KMS-11 (cell line): ENCODE results near the gene PRKCSH.
A peak's percentile ranks its signal among the peaks of the same experiment; 100 is the strongest.
"Not testable (repeated sequence)": the region's sequence is repeated elsewhere in the genome, so short reads cannot be mapped to it uniquely, and the experiment has no call there.

Source experiments
- H2AFZ ChIP-seq: fragments of 200-600 bp; sonication (generic); 2 replicates; pipeline ENCODE4 v1.6.1; 2016; ENCODE audit warnings: antibody characterized with exemption, mixed run types, low read depth
- H3K27ac ChIP-seq: fragments of 200-600 bp; sonication (generic); 2 replicates; pipeline ENCODE4 v1.6.1; 2016; ENCODE audit warnings: mild to moderate bottlenecking, mixed run types
- H3K27me3 ChIP-seq: fragments of 200-600 bp; sonication (generic); 2 replicates; pipeline ENCODE4 v1.6.1; 2017; ENCODE audit warnings: mild to moderate bottlenecking, low read depth, mixed run types, moderate library complexity; ENCODE audit not compliant: insufficient read depth
- H3K36me3 ChIP-seq: fragments of 200-600 bp; sonication (generic); 2 replicates; pipeline ENCODE4 v1.6.1; 2017; ENCODE audit warnings: mild to moderate bottlenecking, mixed run types; ENCODE audit not compliant: insufficient read depth
- H3K4me1 ChIP-seq: fragments of 200-600 bp; sonication (generic); 2 replicates; pipeline ENCODE4 v1.6.1; 2016; ENCODE audit warnings: mild to moderate bottlenecking, low read depth, mixed run types; ENCODE audit not compliant: poor library complexity, severe bottlenecking
- H3K4me2 ChIP-seq: fragments of 200-600 bp; sonication (generic); 2 replicates; pipeline ENCODE4 v1.7.0; 2016; ENCODE audit warnings: mild to moderate bottlenecking, mixed run types
- H3K4me3 ChIP-seq: fragments of 200-600 bp; sonication (generic); IDR thresholded peaks from 2 replicates; pipeline ENCODE4 v1.6.1; 2017; ENCODE audit warnings: low read depth, low read length, mixed read lengths; ENCODE audit not compliant: insufficient read depth
- H3K79me2 ChIP-seq: fragments of 200-600 bp; sonication (generic); 2 replicates; pipeline ENCODE4 v1.6.1; 2016; ENCODE audit warnings: low read depth, mixed run types; ENCODE audit not compliant: insufficient read depth
- H3K9ac ChIP-seq: fragments of 200-600 bp; sonication (generic); 2 replicates; pipeline ENCODE4 v1.6.1; 2016; ENCODE audit warnings: mild to moderate bottlenecking, mixed run types
- H4K20me1 ChIP-seq: fragments of 200-600 bp; sonication (generic); 2 replicates; pipeline ENCODE4 v1.6.1; 2016; ENCODE audit warnings: mild to moderate bottlenecking, mixed run types; ENCODE audit not compliant: insufficient read depth
- TF ChIP-seq, protein P1 (sequence below): fragments of 200-600 bp; sonication (generic); conservative IDR thresholded peaks from 2 replicates; pipeline ENCODE4 v1.6.1; 2017; ENCODE audit warnings: low read depth, mild to moderate bottlenecking, antibody characterized with exemption, low read length, moderate library complexity, mixed read lengths

PRKCSH gene

GRCh38 chr19:11451327-11451870 is 16.0 kb downstream of the PRKCSH start:
- H3K36me3 ChIP-seq = no peaks in the 10 kb centered on the region
- no peaks in the 10 kb centered on the region for H3K27me3 ChIP-seq
- no peak overlapping the region for H3K9ac ChIP-seq
- H3K27ac ChIP-seq = no peak overlapping the region
- H3K79me2 ChIP-seq = no peaks in the 10 kb centered on the region
- TF ChIP-seq, protein P1, sequence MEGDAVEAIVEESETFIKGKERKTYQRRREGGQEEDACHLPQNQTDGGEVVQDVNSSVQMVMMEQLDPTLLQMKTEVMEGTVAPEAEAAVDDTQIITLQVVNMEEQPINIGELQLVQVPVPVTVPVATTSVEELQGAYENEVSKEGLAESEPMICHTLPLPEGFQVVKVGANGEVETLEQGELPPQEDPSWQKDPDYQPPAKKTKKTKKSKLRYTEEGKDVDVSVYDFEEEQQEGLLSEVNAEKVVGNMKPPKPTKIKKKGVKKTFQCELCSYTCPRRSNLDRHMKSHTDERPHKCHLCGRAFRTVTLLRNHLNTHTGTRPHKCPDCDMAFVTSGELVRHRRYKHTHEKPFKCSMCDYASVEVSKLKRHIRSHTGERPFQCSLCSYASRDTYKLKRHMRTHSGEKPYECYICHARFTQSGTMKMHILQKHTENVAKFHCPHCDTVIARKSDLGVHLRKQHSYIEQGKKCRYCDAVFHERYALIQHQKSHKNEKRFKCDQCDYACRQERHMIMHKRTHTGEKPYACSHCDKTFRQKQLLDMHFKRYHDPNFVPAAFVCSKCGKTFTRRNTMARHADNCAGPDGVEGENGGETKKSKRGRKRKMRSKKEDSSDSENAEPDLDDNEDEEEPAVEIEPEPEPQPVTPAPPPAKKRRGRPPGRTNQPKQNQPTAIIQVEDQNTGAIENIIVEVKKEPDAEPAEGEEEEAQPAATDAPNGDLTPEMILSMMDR = no peak
- no peaks in the 10 kb centered on the region for H3K4me1 ChIP-seq
- no peak overlapping the region for H3K4me2 ChIP-seq
- no peak overlapping the region for H3K4me3 ChIP-seq
- H2AFZ ChIP-seq = no peak overlapping the region
- no peaks in the 10 kb centered on the region for H4K20me1 ChIP-seq

GRCh38 chr19:11451871-11452619 is 16.6 kb downstream of the PRKCSH start:
- Histone ChIP-seq H3K36me3 (no peaks in the 10 kb centered on the region), H3K9ac (no peak overlapping the region), H4K20me1 (no peaks in the 10 kb centered on the region), H2AFZ (no peak overlapping the region), H3K27ac (no peak overlapping the region), H3K4me3 (no peak overlapping the region), H3K27me3 (no peaks in the 10 kb centered on the region), H3K4me1 (no peaks in the 10 kb centered on the region), H3K4me2 (no peak overlapping the region), H3K79me2 (no peaks in the 10 kb centered on the region)
- TF ChIP-seq, protein P1 = no peak

GRCh38 chr19:11452620-11453310 is 17.3 kb downstream of the PRKCSH start:
- Histone ChIP-seq H3K4me3 (no peak overlapping the region), H2AFZ (no peak overlapping the region), H3K36me3 (no peaks in the 10 kb centered on the region), H3K27ac (no peak overlapping the region), H3K27me3 (no peaks in the 10 kb centered on the region; the same call in 1 of the 2 replicates), H3K4me1 (no peaks in the 10 kb centered on the region), H3K4me2 (no peak overlapping the region), H3K9ac (no peak overlapping the region), H3K79me2 (no peaks in the 10 kb centered on the region), H4K20me1 (no peaks in the 10 kb centered on the region)
- TF ChIP-seq, protein P1 = 0 out of 2 replicates have a peak, but pooled peaks have one; percentile 16

DNA sequence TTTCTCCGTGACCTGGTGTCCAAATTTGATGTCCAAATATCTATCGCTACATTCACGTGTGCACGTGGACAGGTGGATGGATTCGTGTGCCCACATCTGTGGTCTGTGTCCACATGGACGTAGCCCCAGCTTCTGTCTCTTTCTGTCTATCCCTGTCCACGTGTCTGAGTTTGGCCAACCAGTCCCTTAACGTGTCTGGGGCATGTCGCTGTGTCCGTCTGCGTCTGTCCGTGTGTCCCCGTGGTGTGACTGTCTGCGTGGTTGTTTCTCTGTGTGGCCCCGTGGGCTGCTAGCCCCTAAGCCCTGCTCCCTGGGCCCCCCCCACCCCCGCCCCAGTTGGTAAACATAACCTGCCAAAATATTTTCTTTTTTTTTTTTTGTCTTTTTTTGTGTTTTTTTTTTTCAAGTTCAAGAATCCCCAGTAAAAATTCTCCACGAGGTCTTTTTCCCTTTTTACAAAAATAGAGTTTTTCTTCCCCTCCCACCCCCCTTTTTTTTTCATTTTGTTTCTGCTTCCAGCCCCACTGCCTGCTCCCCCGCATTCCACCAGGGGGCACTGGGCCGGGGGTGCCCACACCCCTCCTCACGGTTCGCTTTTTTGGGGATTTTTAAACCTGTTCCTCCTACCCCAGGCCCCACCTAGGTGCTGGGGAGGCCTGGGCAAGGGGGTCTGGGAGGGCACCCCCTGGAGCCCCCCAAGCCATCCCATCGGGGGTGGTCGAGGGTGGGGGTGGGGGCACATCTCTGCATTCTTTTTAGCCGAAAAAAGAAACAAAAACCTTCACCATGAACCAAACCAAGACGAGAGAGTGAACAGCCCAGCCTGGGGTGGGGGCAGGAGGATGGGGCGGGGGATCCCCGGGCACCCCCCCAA is 18.3 kb downstream of the PRKCSH start:
- Histone ChIP-seq H3K4me3 (no peak overlapping the region), H2AFZ (no peak overlapping the region), H3K27me3 (no peaks in the 10 kb centered on the region; the same call in 1 of the 2 replicates), H3K79me2 (no peaks in the 10 kb centered on the region), H4K20me1 (no peaks in the 10 kb centered on the region), H3K4me1 (no peaks in the 10 kb centered on the region), H3K27ac (no peak overlapping the region), H3K36me3 (no peaks in the 10 kb centered on the region), H3K4me2 (no peak overlapping the region), H3K9ac (no peak overlapping the region)
- TF ChIP-seq, protein P1 = peak; percentile 46

DNA sequence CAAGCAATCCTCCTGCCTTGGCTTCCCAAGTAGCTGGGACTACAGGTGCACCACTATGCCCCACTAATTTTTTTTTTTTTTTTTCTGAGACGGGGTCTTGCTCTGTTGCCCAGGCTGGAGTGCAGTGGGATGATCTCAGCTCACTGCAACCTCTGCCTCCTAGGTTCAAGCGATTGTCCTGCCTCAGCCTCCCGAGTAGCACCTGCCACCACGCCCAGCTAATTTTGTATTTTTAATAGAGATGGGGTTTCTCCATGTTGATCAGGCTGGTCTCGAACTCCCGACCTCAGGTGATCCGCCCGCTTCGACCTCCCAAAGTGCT is 19.8 kb downstream of the PRKCSH start:
- H3K9ac ChIP-seq, H3K27ac ChIP-seq: not testable (repeated sequence)

More for the DNA sequence above, 19.8 kb downstream of the PRKCSH start:
- H3K79me2 ChIP-seq, H3K36me3 ChIP-seq, H3K27me3 ChIP-seq, H3K4me1 ChIP-seq, H3K4me3 ChIP-seq, H3K4me2 ChIP-seq, H4K20me1 ChIP-seq, H2AFZ ChIP-seq: not testable (repeated sequence)
